T-helper 2 cell treated with Interferon-gamma antibody and Interleukin-4, amounts not matched to agents 100 ng/mL and 5 ng/mL, for 36 hours (primary cell): ENCODE data around the gene CTIF. TPM values are rescaled to one million over a fixed set of nuclear protein-coding genes. Genes with fewer than 3 reads are reported as not detected.

ENCODE experiments used
- intact Hi-C: fragments of 100-400 bp; cut with micrococcal nuclease; formaldehyde crosslinking; loops from one replicate; pipeline ENCODE4 v1.15.1; 2023
- total RNA-seq: library from RNA; stranded (reverse); gene quantifications from 2 replicates; pipeline ENCODE4 v1.2.3, GENCODE V29; 2022

CTIF gene
- total RNA-seq, 1 donor from 2014 or later = 2.4 TPM

- intact Hi-C loops = no loop called here
Observed at GRCh38 chr18:48663096-48663930, 124.5 kb downstream of the CTIF start.

GRCh38 chr18:48663931-48664847 is 125.4 kb downstream of the CTIF start:
- intact Hi-C loops = no loop called here

- intact Hi-C loops = no loop called here
Observed at GRCh38 chr18:48665654-48666053, 126.8 kb downstream of the CTIF start.

GRCh38 chr18:48666613-48667012 is 127.8 kb downstream of the CTIF start:
- intact Hi-C loops = no loop called here

- intact Hi-C loops = no loop called here
Observed at GRCh38 chr18:48667276-48668254, 128.7 kb downstream of the CTIF start.

- intact Hi-C loops = no loop called here
Observed at GRCh38 chr18:48668466-48669179, 129.8 kb downstream of the CTIF start.

- intact Hi-C loops = no loop called here
Observed at GRCh38 chr18:48669180-48669675, 130.4 kb downstream of the CTIF start.

GRCh38 chr18:48669991-48670750 is 131.3 kb downstream of the CTIF start:
- intact Hi-C loops = loop anchor here (10.0 kb wide), 2 partner anchors 325 to 665 kb away; no protein-coding TSS in a partner anchor

GRCh38 chr18:48670751-48671560 is 132.1 kb downstream of the CTIF start:
- intact Hi-C loops = loop anchor here (10.0 kb wide), 2 partner anchors 324 to 664 kb away; no protein-coding TSS in a partner anchor

GRCh38 chr18:48671561-48671945 is 132.7 kb downstream of the CTIF start:
- intact Hi-C loops = loop anchor here (10.0 kb wide), 2 partner anchors 323 to 663 kb away; no protein-coding TSS in a partner anchor

GRCh38 chr18:48672671-48673340 is 134.0 kb downstream of the CTIF start:
- intact Hi-C loops = loop anchor here (10.0 kb wide), 2 partner anchors 322 to 662 kb away; no protein-coding TSS in a partner anchor

- intact Hi-C loops = loop anchor here (10.0 kb wide), 2 partner anchors 321 to 661 kb away; no protein-coding TSS in a partner anchor
Observed at GRCh38 chr18:48673456-48673852, 134.6 kb downstream of the CTIF start.

GRCh38 chr18:48673853-48674721 is 135.3 kb downstream of the CTIF start:
- intact Hi-C loops = loop anchor here (2.0 to 10.0 kb wide), 3 partner anchors 321 to 661 kb away; no protein-coding TSS in a partner anchor

GRCh38 chr18:48674758-48675351 is 136.0 kb downstream of the CTIF start:
- intact Hi-C loops = loop anchor here (1.0 to 10.0 kb wide), 7 partner anchors 97 to 1182 kb away; no protein-coding TSS in a partner anchor

GRCh38 chr18:48675352-48675761 is 136.5 kb downstream of the CTIF start:
- intact Hi-C loops = loop anchor here (1.0 to 10.0 kb wide), 7 partner anchors 97 to 1182 kb away; no protein-coding TSS in a partner anchor

GRCh38 chr18:48675912-48676311 is 137.1 kb downstream of the CTIF start:
- intact Hi-C loops = loop anchor here (1.0 to 10.0 kb wide), 8 partner anchors 96 to 1181 kb away; no protein-coding TSS in a partner anchor
